Neural cell (in vitro differentiated cells): Measurements from ENCODE around the gene PCDHB5.
"Not testable (repeated sequence)": the region's sequence is repeated elsewhere in the genome, so short reads cannot be mapped to it uniquely, and the experiment has no call there.

Experiments used
- CTCF ChIP-seq: fragments of 450-650 bp; IDR thresholded peaks from 2 replicates; pipeline ENCODE4 v1.5.1; 2014; ENCODE audit warnings: antibody characterized with exemption, mild to moderate bottlenecking, moderate library complexity; ENCODE audit not compliant: poor library complexity, severe bottlenecking
- EZH2 ChIP-seq: fragments of 200-600, 300-800 bp; shearing (Covaris generic), sonication (generic); IDR thresholded peaks from 2 replicates; pipeline ENCODE4 v1.6.1; 2014; ENCODE audit warnings: antibody characterized with exemption, low read length, borderline replicate concordance, mild to moderate bottlenecking; ENCODE audit not compliant: insufficient read depth, poor library complexity, severe bottlenecking
- POLR2AphosphoS5 ChIP-seq: IDR thresholded peaks from 2 replicates; pipeline ENCODE4 v1.6.1; 2012
- SMC3 ChIP-seq: fragments of 450-650 bp; conservative IDR thresholded peaks from 2 replicates; pipeline ENCODE4 v1.6.1; 2014; ENCODE audit warnings: antibody characterized with exemption, mild to moderate bottlenecking, moderate library complexity; ENCODE audit not compliant: poor library complexity

GRCh38 chr5:141151632-141152031 is 16.6 kb downstream of the PCDHB5 start:
- TF ChIP-seq CTCF, SMC3, EZH2, POLR2AphosphoS5: not testable (repeated sequence)
